HCT116 (cell line): ENCODE measurements around the gene SERPINB6. TPM values are rescaled to one million over a fixed set of nuclear protein-coding genes. Genes with fewer than 3 reads are reported as not detected.
A peak's percentile ranks its signal among the peaks of the same experiment; 100 is the strongest.

Experiments
- ATAC-seq: fragments of 200-7000 bp; cut with Tn5 transposase; 2 replicates; pipeline ENCODE4 v1.9.1; 2020; ENCODE audit warnings: mild to moderate bottlenecking, moderate library complexity
- BruUV-seq: library from RNA; stranded (reverse); fragments of 400-500 nt; replicated peaks from 2 replicates; lab custom pipeline; 2021; lab: Mats Ljungman, UMichigan
- CTCF ChIA-PET: fragments of 300-600 bp; sonication (Branson Sonifier 250); formaldehyde crosslinking; loops from one replicate; lab custom pipeline; 2021; ENCODE audit warnings: antibody characterized with exemption; lab: Charles Lee
- POLR2A ChIA-PET: fragments of 300-600, 350-600 bp; sonication (Branson Sonifier 250); formaldehyde crosslinking; loops from one replicate; lab custom pipeline; 2021; ENCODE audit warnings: antibody characterized with exemption; lab: Charles Lee
- RAD21 ChIA-PET, 2 experiments: fragments of 300-600 bp; sonication (Branson Sonifier 250); formaldehyde crosslinking; loops; one replicate each; lab custom pipeline; 2023; ENCODE audit warnings: low total read pairs in 2 of 2; ENCODE audit not compliant: uncharacterized antibody in 2 of 2, unreplicated experiment in 2 of 2, low non-redundant PET in 1 of 2; lab: Charles Lee
- DNase-seq: peaks from one replicate; pipeline ENCODE4 v3.0.0-alpha.2; 2010; ENCODE audit warnings: low read depth, low spot score
- H2AFZ ChIP-seq: fragments of 200-600 bp; shearing (Covaris generic), sonication (generic); 2 replicates; pipeline ENCODE4 v1.6.1; 2017; ENCODE audit warnings: low read depth, mixed run types, mixed read lengths, antibody characterized with exemption, low read length; ENCODE audit not compliant: poor library complexity, severe bottlenecking
- H3K27ac ChIP-seq: 2 replicates; pipeline ENCODE4 v1.5.1; 2012; ENCODE audit warnings: low read depth, low read length
- H3K27me3 ChIP-seq: fragments of 200-600 bp; sonication (generic); 2 replicates; pipeline ENCODE4 v1.6.1; 2016; ENCODE audit warnings: mixed run types, low read length, mixed read lengths; ENCODE audit not compliant: insufficient read depth
- H3K36me3 ChIP-seq, 2 experiments: fragments of 200-500 bp in 1 of 2; fragments of 200-600 bp in 1 of 2; sonication (Bioruptor generic) in 1 of 2; sonication (generic) in 1 of 2; 2 replicates each; pipeline versions ENCODE4 v1.5.1 to v1.6.1; 2014 to 2016; ENCODE audit warnings: low read length in 2 of 2, inconsistent platforms in 1 of 2, mixed read lengths in 1 of 2, mixed run types in 1 of 2; ENCODE audit not compliant: insufficient read depth in 2 of 2, control insufficient read depth in 1 of 2
- H3K4me1 ChIP-seq, 2 experiments: fragments of 200-600 bp in 1 of 2; sonication (generic) in 1 of 2; 2 replicates each; pipeline versions ENCODE4 v1.5.1 to v1.6.1; 2012 to 2017; ENCODE audit warnings: low read length in 2 of 2, inconsistent platforms in 1 of 2, mild to moderate bottlenecking in 1 of 2, mixed read lengths in 1 of 2, mixed run types in 1 of 2, moderate library complexity in 1 of 2; ENCODE audit not compliant: insufficient read depth in 2 of 2, control insufficient read depth in 1 of 2
- H3K4me2 ChIP-seq: fragments of 200-600 bp; sonication (generic); 2 replicates; pipeline ENCODE4 v1.6.1; 2017; ENCODE audit warnings: mixed run types, low read length, mixed read lengths
- H3K4me3 ChIP-seq, 2 experiments: fragments of 200-600 bp in 1 of 2; sonication (generic) in 1 of 2; replicated peaks in 1 of 2; 2 replicates each; pipeline ENCODE4 v1.5.1; 2011 to 2016; ENCODE audit warnings: low read length in 2 of 2, control low read depth in 1 of 2, low read depth in 1 of 2, mild to moderate bottlenecking in 1 of 2, mixed read lengths in 1 of 2, mixed run types in 1 of 2
- H3K79me2 ChIP-seq: fragments of 200-600 bp; sonication (generic); 2 replicates; pipeline ENCODE4 v1.6.1; 2017; ENCODE audit warnings: mild to moderate bottlenecking, mixed run types, low read length, moderate library complexity, mixed read lengths; ENCODE audit not compliant: insufficient read depth
- H3K9ac ChIP-seq: fragments of 200-600 bp; sonication (generic); 2 replicates; pipeline ENCODE4 v1.6.1; 2016; ENCODE audit warnings: low read length, mixed read lengths
- H3K9me2 ChIP-seq: fragments of 200-600 bp; sonication (generic), shearing (Covaris generic); 2 replicates; pipeline ENCODE4 v1.6.1; 2017; ENCODE audit warnings: mixed run types, mild to moderate bottlenecking, moderate library complexity; ENCODE audit not compliant: insufficient read depth
- H3K9me3 ChIP-seq, 2 experiments: fragments of 200-500 bp in 1 of 2; fragments of 200-600 bp in 1 of 2; sonication (Bioruptor generic) in 1 of 2; sonication (generic) in 1 of 2; 2 replicates each; pipeline ENCODE4 v1.6.1; 2014 to 2017; ENCODE audit warnings: low read length in 2 of 2, mixed read lengths in 2 of 2, inconsistent platforms in 1 of 2, low read depth in 1 of 2, mild to moderate bottlenecking in 1 of 2, mixed run types in 1 of 2, moderate library complexity in 1 of 2; ENCODE audit not compliant: control insufficient read depth in 1 of 2, insufficient read depth in 1 of 2
- H4K20me1 ChIP-seq: fragments of 200-600 bp; sonication (generic), shearing (Covaris generic); 2 replicates; pipeline ENCODE4 v1.6.1; 2017; ENCODE audit warnings: mixed run types, mild to moderate bottlenecking, moderate library complexity; ENCODE audit not compliant: insufficient read depth
- EGR1 ChIP-seq: IDR thresholded peaks from 2 replicates; pipeline ENCODE4 v1.6.1; 2012; ENCODE audit warnings: low read depth
- EZH2 ChIP-seq: fragments of 200-600 bp; sonication (generic); IDR thresholded peaks from 2 replicates; pipeline ENCODE4 v1.6.1; 2017; ENCODE audit warnings: antibody characterized with exemption, mixed run types
- REST ChIP-seq: IDR thresholded peaks from 2 replicates; pipeline ENCODE4 v1.6.1; 2012; ENCODE audit warnings: low read depth
- SP1 ChIP-seq: IDR thresholded peaks from 2 replicates; pipeline ENCODE4 v1.6.1; 2012; ENCODE audit warnings: low read depth
- SRF ChIP-seq: IDR thresholded peaks from 2 replicates; pipeline ENCODE4 v1.6.1; 2012; ENCODE audit warnings: low read depth
- intact Hi-C: fragments of 100-400 bp; cut with micrococcal nuclease; formaldehyde crosslinking; loops from 2 replicates; pipeline ENCODE4 v1.10.0; 2022
- total RNA-seq: library from RNA; stranded (reverse); gene quantifications from one replicate; pipeline ENCODE4 v1.2.1, GENCODE V29; 2021; ENCODE audit not compliant: unreplicated experiment

Gene SERPINB6
- total RNA-seq, 1 experiment from 2014 or later: 103 TPM

GRCh38 chr6:2913621-2914317 lies 57.6 kb downstream of the SERPINB6 start (continued):
- TF ChIP-seq EGR1: no peak
- TF ChIP-seq SP1: no peak
- no peak for TF ChIP-seq REST

- DNase-seq: no peak
- BruUV-seq: no TSS peak
- intact Hi-C loops: loop anchor here (1.0 kb wide), 2 partner anchors 65 to 120 kb away; no protein-coding TSS in a partner anchor
Measured at GRCh38 chr6:2911171-2911570, 60.2 kb downstream of the SERPINB6 start.

More at GRCh38 chr6:2911171-2911570, 60.2 kb downstream of the SERPINB6 start:
- Histone ChIP-seq H3K9ac (no peak overlapping the region), H3K4me2 (no peak overlapping the region), H3K9me3 (no peaks in the 10 kb centered on the region), H4K20me1 (no peaks in the 10 kb centered on the region), H2AFZ (peak overlapping the region; percentile 47), H3K4me3 (no peak overlapping the region), H3K27ac (no peak overlapping the region), H3K4me1 (peaks cover 0 to 20% of the 10 kb centered on the region in 2 experiments; a peak in 2 of 4 replicates), H3K27me3 (no peaks in the 10 kb centered on the region), H3K36me3 (no peaks in the 10 kb centered on the region), H3K79me2 (no peaks in the 10 kb centered on the region), H3K9me2 (no peaks in the 10 kb centered on the region)
- ChIA-PET RAD21 (interaction anchor here (0.6 to 1.3 kb wide), 5 partner anchors 57 to 120 kb away, joined by 3 to 7 read pairs (median 4); partner anchors contain the start of gene SERPINB1 (in 1 of the 2)), CTCF (interaction anchor here (0.6 to 1.6 kb wide), 9 partner anchors 21 to 173 kb away, joined by 3 to 14 read pairs (median 4); partner anchors contain the start of genes NQO2 and SERPINB1), POLR2A (interaction anchor here (1.0 to 1.1 kb wide), 3 partner anchors 8 to 69 kb away, joined by 3 to 4 read pairs (median 3); partner anchors contain the start of genes SERPINB1 and SERPINB9)
- TF ChIP-seq SRF (no peak), EZH2 (no peak)
- no peak for ATAC-seq
